ENCODE measurements around the gene RPGRIP1. TPM values are rescaled to one million over a fixed set of nuclear protein-coding genes. Genes with fewer than 3 reads are reported as not detected.

RPGRIP1 gene
- total and polyA plus RNA-seq, 9 donors: 0.15 to 0.42 (median 0.31) TPM; not detected in 5

DNA sequence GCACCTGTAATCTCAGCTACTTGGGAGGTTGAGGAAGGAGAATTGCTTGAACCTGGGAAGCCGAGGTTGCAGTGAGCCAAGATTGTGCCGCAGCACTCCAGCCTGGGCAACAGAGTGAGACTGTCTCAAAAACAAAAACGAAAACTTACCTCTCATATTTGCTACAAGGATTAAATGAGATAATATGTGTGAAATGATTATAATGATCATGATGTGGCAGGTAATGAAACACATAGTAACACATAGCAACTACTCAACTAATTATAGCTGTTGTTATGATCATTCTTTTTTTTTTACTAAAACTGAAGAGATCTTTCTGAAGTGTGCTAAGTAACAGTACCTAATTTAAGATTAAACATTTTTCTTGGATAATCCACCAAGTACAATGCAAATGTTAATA is 30.1 kb downstream of the RPGRIP1 start:
- no peak overlapping the region for H3K4me3 ChIP-seq
- no peak for DNase-seq
- TF ChIP-seq, protein P1, sequence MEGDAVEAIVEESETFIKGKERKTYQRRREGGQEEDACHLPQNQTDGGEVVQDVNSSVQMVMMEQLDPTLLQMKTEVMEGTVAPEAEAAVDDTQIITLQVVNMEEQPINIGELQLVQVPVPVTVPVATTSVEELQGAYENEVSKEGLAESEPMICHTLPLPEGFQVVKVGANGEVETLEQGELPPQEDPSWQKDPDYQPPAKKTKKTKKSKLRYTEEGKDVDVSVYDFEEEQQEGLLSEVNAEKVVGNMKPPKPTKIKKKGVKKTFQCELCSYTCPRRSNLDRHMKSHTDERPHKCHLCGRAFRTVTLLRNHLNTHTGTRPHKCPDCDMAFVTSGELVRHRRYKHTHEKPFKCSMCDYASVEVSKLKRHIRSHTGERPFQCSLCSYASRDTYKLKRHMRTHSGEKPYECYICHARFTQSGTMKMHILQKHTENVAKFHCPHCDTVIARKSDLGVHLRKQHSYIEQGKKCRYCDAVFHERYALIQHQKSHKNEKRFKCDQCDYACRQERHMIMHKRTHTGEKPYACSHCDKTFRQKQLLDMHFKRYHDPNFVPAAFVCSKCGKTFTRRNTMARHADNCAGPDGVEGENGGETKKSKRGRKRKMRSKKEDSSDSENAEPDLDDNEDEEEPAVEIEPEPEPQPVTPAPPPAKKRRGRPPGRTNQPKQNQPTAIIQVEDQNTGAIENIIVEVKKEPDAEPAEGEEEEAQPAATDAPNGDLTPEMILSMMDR (IDR thresholded peaks at IDR 0.05): no peak
- TF ChIP-seq POLR2A (IDR thresholded peaks at IDR 0.05): no peak
- no peak for TF ChIP-seq EP300 (IDR thresholded peaks at IDR 0.05)
- H3K36me3 ChIP-seq: no peaks in the 10 kb centered on the region
- intact Hi-C loops (cut with DNase I): no loop called here
- no peaks in the 10 kb centered on the region for H3K4me1 ChIP-seq (ENCODE audit: insufficient read depth)
- no peaks in the 10 kb centered on the region for H3K27me3 ChIP-seq
- no peak overlapping the region for H3K27ac ChIP-seq
- WGBS, 3 donors: 80 to 94% (median 93%) methylated on average over 1 to 3 of the region's 3 CpGs
- no peaks in the 10 kb centered on the region for H3K9me3 ChIP-seq

DNA sequence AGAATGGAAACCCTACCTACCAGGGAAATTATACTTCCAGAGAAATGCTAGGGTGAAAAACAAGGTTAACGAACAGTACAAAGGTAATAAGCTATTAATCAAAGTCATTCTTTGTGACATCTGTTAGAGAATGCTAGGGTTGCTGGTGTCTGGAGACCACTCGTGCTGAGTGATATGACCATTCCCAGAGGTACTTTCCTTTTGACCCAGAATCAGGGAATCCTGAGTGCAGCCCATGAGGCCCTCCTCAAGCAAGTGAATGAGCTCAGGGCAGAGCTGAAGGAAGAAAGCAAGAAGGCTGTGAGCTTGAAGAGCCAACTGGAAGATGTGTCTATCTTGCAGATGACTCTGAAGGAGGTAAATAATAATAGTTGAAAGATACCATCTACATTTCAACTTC is 31.7 kb downstream of the RPGRIP1 start:
- intact Hi-C loops (cut with DNase I): no loop called here
- WGBS, 3 donors: 57 to 61% (median 60%) methylated on average over 2 of the region's 2 CpGs
- Histone ChIP-seq H3K36me3 (no peaks in the 10 kb centered on the region), H3K27ac (no peak overlapping the region), H3K4me1 (ENCODE audit: insufficient read depth) (no peaks in the 10 kb centered on the region), H3K27me3 (no peaks in the 10 kb centered on the region), H3K4me3 (no peak overlapping the region), H3K9me3 (no peaks in the 10 kb centered on the region)
- TF ChIP-seq, protein P1 (IDR thresholded peaks at IDR 0.05): no peak
- TF ChIP-seq EP300 (IDR thresholded peaks at IDR 0.05) (no peak), POLR2A (IDR thresholded peaks at IDR 0.05) (no peak)
- no peak for DNase-seq

DNA sequence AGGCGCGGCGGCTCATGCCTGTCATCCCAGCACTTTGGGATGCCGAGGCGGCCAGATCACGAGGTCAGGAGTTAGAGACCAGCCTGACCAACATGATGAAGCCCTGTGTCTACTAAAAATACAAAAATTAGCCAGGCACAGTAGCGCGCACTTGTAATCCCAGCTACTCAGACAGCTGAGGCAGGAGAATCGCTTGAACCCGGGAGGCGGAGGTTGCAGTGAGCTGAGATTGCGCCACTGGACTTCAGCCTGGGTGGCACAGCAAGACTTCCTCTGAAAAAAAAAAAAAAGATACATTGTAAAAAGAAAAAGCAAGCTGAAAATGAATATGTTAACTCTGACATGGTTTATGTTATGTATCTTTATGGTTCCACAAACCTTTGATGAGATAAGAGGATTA is 33.6 kb downstream of the RPGRIP1 start:
- 82 to 92% (median 84%) methylated on average over 12 of the region's 12 CpGs for WGBS, 3 donors
- no peak for TF ChIP-seq EP300 (IDR thresholded peaks at IDR 0.05)
- no peak for TF ChIP-seq POLR2A (IDR thresholded peaks at IDR 0.05)
- TF ChIP-seq, protein P1 (IDR thresholded peaks at IDR 0.05): no peak
- no peaks in the 10 kb centered on the region for H3K4me1 ChIP-seq (ENCODE audit: insufficient read depth)
- no peaks in the 10 kb centered on the region for H3K36me3 ChIP-seq
- no peak overlapping the region for H3K27ac ChIP-seq
- DNase-seq: no peak
- no peaks in the 10 kb centered on the region for H3K9me3 ChIP-seq
- H3K4me3 ChIP-seq: no peak overlapping the region
- H3K27me3 ChIP-seq: no peaks in the 10 kb centered on the region
- intact Hi-C loops (cut with DNase I): no loop called here

DNA sequence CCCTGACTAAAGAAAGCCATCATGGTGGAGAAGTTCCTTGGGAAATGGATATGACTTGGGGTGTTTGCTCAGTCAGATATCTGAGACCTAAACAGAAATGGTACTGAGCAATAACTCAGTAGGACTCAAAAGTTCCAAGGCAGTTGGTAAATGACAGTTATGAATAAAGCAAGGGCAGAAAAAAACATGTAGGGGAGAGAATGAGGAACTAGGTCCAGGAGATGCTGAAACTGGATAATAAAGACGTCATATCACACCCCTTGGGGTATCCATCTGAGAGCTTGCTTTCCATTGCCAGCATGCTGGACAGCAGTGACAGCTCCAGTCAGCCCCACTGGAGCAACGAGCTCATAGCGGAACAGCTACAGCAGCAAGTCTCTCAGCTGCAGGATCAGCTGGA is 37.5 kb downstream of the RPGRIP1 start:
- intact Hi-C loops (cut with DNase I): no loop called here
- Histone ChIP-seq H3K27ac (no peak overlapping the region), H3K4me3 (no peak overlapping the region), H3K4me1 (ENCODE audit: insufficient read depth) (no peaks in the 10 kb centered on the region), H3K36me3 (no peaks in the 10 kb centered on the region), H3K9me3 (no peaks in the 10 kb centered on the region), H3K27me3 (no peaks in the 10 kb centered on the region)
- DNase-seq: no peak
- 46 to 56% (median 51%) methylated on average over 3 of the region's 3 CpGs for WGBS, 3 donors
- no peak for TF ChIP-seq EP300 (IDR thresholded peaks at IDR 0.05)
- TF ChIP-seq POLR2A (IDR thresholded peaks at IDR 0.05): no peak
- TF ChIP-seq, protein P1 (IDR thresholded peaks at IDR 0.05): no peak

DNA sequence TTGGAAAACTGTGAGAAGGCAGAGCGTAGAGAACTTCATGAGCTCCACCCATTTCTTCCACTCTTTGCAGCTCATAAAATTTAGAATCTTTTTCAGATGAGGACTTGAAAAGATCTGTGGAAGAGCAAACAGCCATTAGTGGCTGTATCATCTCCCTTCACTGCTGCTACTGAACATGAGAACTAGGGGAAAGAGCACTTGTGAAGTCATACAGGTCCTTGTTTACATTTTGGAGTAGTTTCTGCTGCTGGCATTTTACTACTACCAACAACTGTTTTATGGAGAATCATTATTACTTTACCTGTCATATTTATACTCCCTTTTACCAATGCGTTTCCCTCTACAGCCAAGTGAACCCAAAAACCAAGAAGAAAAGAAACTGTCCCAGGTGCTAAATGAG is 41.0 kb downstream of the RPGRIP1 start:
- Histone ChIP-seq H3K4me3 (no peak overlapping the region), H3K27ac (no peak overlapping the region), H3K9me3 (no peaks in the 10 kb centered on the region), H3K36me3 (no peaks in the 10 kb centered on the region), H3K27me3 (no peaks in the 10 kb centered on the region), H3K4me1 (ENCODE audit: insufficient read depth) (no peaks in the 10 kb centered on the region)
- TF ChIP-seq POLR2A (IDR thresholded peaks at IDR 0.05) (no peak), EP300 (IDR thresholded peaks at IDR 0.05) (no peak)
- TF ChIP-seq, protein P1 (IDR thresholded peaks at IDR 0.05): no peak
- intact Hi-C loops (cut with DNase I): no loop called here
- whole genome bisulfite sequencing, 3 donors: 79 to 94% (median 86%) methylated on average over 2 of the region's 2 CpGs
- no peak for DNase-seq

Data from ovary (tissue), 9 donors.